Fibroblast of mammary gland (primary cell): ENCODE measurements around the gene GLT6D1.
A peak's percentile ranks its signal among the peaks of the same experiment; 100 is the strongest.

Source experiments
- DNase-seq: peaks from one replicate; pipeline ENCODE4 v3.0.0-alpha.2; 2010; ENCODE audit warnings: low read depth
- H3K4me3 ChIP-seq: 2 replicates; pipeline ENCODE4 v1.5.1; 2011; ENCODE audit warnings: low read depth, mild to moderate bottlenecking, low read length, moderate library complexity; ENCODE audit not compliant: control insufficient read depth
- CTCF ChIP-seq: conservative IDR thresholded peaks from 2 replicates; pipeline ENCODE4 v1.5.1; 2011; ENCODE audit warnings: low read depth, low read length, inconsistent platforms; ENCODE audit not compliant: control insufficient read depth, insufficient read depth

The GLT6D1 gene

GRCh38 chr9:135608294-135608998 lies 30.9 kb downstream of the GLT6D1 start:
- no peak overlapping the region for H3K4me3 ChIP-seq
- TF ChIP-seq CTCF, result no peak
- no peak for DNase-seq

GRCh38 chr9:135607401-135608293 lies 31.7 kb downstream of the GLT6D1 start:
- no peak for DNase-seq
- no peak overlapping the region for H3K4me3 ChIP-seq
- TF ChIP-seq CTCF, result no peak

- no peak for DNase-seq
- H3K4me3 ChIP-seq, result no peak overlapping the region
- TF ChIP-seq CTCF, result no peak
Observed at GRCh38 chr9:135606885-135607259, 32.5 kb downstream of the GLT6D1 start.

- no peak for DNase-seq
- TF ChIP-seq CTCF, result no peak
- H3K4me3 ChIP-seq, result no peak overlapping the region
Observed at GRCh38 chr9:135605238-135605781, 34.0 kb downstream of the GLT6D1 start.

GRCh38 chr9:135604437-135605237 lies 34.7 kb downstream of the GLT6D1 start:
- DNase-seq, result no peak
- TF ChIP-seq CTCF, result no peak
- no peak overlapping the region for H3K4me3 ChIP-seq

- TF ChIP-seq CTCF, result peak; percentile 70
- no peak overlapping the region for H3K4me3 ChIP-seq
- peak; percentile 33 for DNase-seq
Observed at GRCh38 chr9:135602789-135603481, 36.4 kb downstream of the GLT6D1 start.
